Neural cell (in vitro differentiated cells): ENCODE data around the gene IFI16. TPM values are rescaled to one million over a fixed set of nuclear protein-coding genes. Genes with fewer than 3 reads are reported as not detected.

Source experiments
- H2AFZ ChIP-seq: fragments of 200-600, 300-800 bp; sonication (generic), shearing (Covaris generic); 2 replicates; pipeline ENCODE4 v1.6.0; 2014; ENCODE audit warnings: low read depth, mild to moderate bottlenecking, antibody characterized with exemption, low read length, moderate library complexity
- H3F3A ChIP-seq: fragments of 200-600 bp; shearing (Covaris generic); 2 replicates; pipeline ENCODE4 v1.6.1; 2016; ENCODE audit warnings: mild to moderate bottlenecking, moderate library complexity, mixed read lengths, antibody characterized with exemption, low read length; ENCODE audit not compliant: insufficient read depth, poor library complexity, severe bottlenecking
- H3K27ac ChIP-seq: fragments of 200-600, 300-800 bp; sonication (generic), shearing (Covaris generic); 2 replicates; pipeline ENCODE4 v1.5.1; 2014; ENCODE audit warnings: mild to moderate bottlenecking, low read length, moderate library complexity
- H3K27me3 ChIP-seq: fragments of 300-800, 200-600 bp; sonication (generic), shearing (Covaris generic); 2 replicates; pipeline ENCODE4 v1.6.0; 2014; ENCODE audit warnings: mild to moderate bottlenecking, low read depth, low read length, moderate library complexity; ENCODE audit not compliant: insufficient read depth
- H3K36me3 ChIP-seq: fragments of 300-800, 200-600 bp; sonication (generic), shearing (Covaris generic); 2 replicates; pipeline ENCODE4 v1.5.1; 2014; ENCODE audit warnings: mild to moderate bottlenecking, antibody characterized with exemption, low read length, moderate library complexity; ENCODE audit not compliant: insufficient read depth
- H3K4me2 ChIP-seq: fragments of 300-800, 200-600 bp; sonication (generic), shearing (Covaris generic); 2 replicates; pipeline ENCODE4 v1.6.0; 2014; ENCODE audit warnings: mild to moderate bottlenecking, low read length
- H3K4me3 ChIP-seq: fragments of 300-800, 200-600 bp; sonication (generic), shearing (Covaris generic); 2 replicates; pipeline ENCODE4 v1.5.1; 2014; ENCODE audit warnings: mild to moderate bottlenecking, low read length, moderate library complexity
- H3K79me2 ChIP-seq: fragments of 200-600 bp; shearing (Covaris generic); replicated peaks from 2 replicates; pipeline ENCODE4 v1.6.0; 2014; ENCODE audit warnings: mild to moderate bottlenecking, low read length, moderate library complexity; ENCODE audit not compliant: insufficient read depth
- H3K9ac ChIP-seq: fragments of 300-800, 200-600 bp; sonication (generic), shearing (Covaris generic); 2 replicates; pipeline ENCODE4 v1.6.1; 2016; ENCODE audit warnings: mild to moderate bottlenecking, low read length, mixed read lengths
- H3K9me2 ChIP-seq: fragments of 200-600 bp; shearing (Covaris generic); 2 replicates; pipeline ENCODE4 v1.6.1; 2016; ENCODE audit warnings: mild to moderate bottlenecking, low read length, mixed read lengths; ENCODE audit not compliant: insufficient read depth
- H3K9me3 ChIP-seq: fragments of 200-600, 300-800 bp; sonication (generic), shearing (Covaris generic); 2 replicates; pipeline ENCODE4 v1.6.1; 2016; ENCODE audit warnings: mild to moderate bottlenecking, mixed run types, low read length, moderate library complexity, mixed read lengths
- H4K20me1 ChIP-seq: fragments of 200-600 bp; shearing (Covaris generic); 2 replicates; pipeline ENCODE4 v1.6.1; 2016; ENCODE audit warnings: mild to moderate bottlenecking, mixed run types; ENCODE audit not compliant: insufficient read depth
- CTCF ChIP-seq: fragments of 450-650 bp; IDR thresholded peaks from 2 replicates; pipeline ENCODE4 v1.5.1; 2014; ENCODE audit warnings: antibody characterized with exemption, mild to moderate bottlenecking, moderate library complexity; ENCODE audit not compliant: poor library complexity, severe bottlenecking
- EP300 ChIP-seq: fragments of 450-650 bp; conservative IDR thresholded peaks from 2 replicates; pipeline ENCODE4 v1.6.1; 2014; ENCODE audit warnings: antibody characterized with exemption, mild to moderate bottlenecking, moderate library complexity; ENCODE audit not compliant: poor library complexity, severe bottlenecking
- EZH2 ChIP-seq: fragments of 200-600, 300-800 bp; shearing (Covaris generic), sonication (generic); IDR thresholded peaks from 2 replicates; pipeline ENCODE4 v1.6.1; 2014; ENCODE audit warnings: antibody characterized with exemption, low read length, borderline replicate concordance, mild to moderate bottlenecking; ENCODE audit not compliant: insufficient read depth, poor library complexity, severe bottlenecking
- MXI1 ChIP-seq: fragments of 450-650 bp; conservative IDR thresholded peaks from 2 replicates; pipeline ENCODE4 v1.6.1; 2014; ENCODE audit warnings: antibody characterized with exemption, mild to moderate bottlenecking; ENCODE audit not compliant: poor library complexity, severe bottlenecking
- POLR2AphosphoS5 ChIP-seq: IDR thresholded peaks from 2 replicates; pipeline ENCODE4 v1.6.1; 2012
- RAD21 ChIP-seq: fragments of 450-650 bp; conservative IDR thresholded peaks from 2 replicates; pipeline ENCODE4 v1.6.1; 2014; ENCODE audit warnings: antibody characterized with exemption, mild to moderate bottlenecking, moderate library complexity
- REST ChIP-seq: IDR thresholded peaks from 2 replicates; pipeline ENCODE4 v1.6.1; 2012; ENCODE audit warnings: borderline replicate concordance
- SMC3 ChIP-seq: fragments of 450-650 bp; conservative IDR thresholded peaks from 2 replicates; pipeline ENCODE4 v1.6.1; 2014; ENCODE audit warnings: antibody characterized with exemption, mild to moderate bottlenecking, moderate library complexity; ENCODE audit not compliant: poor library complexity
- TAF1 ChIP-seq: IDR thresholded peaks from 2 replicates; pipeline ENCODE4 v1.6.1; 2012; ENCODE audit warnings: low read depth
- polyA plus RNA-seq: library from polyadenylated mRNA; depleted of rRNA; stranded (reverse); fragments of >200 nt; gene quantifications from 2 replicates; pipeline ENCODE4 v1.2.3, GENCODE V29; 2014

The IFI16 gene
- polyA plus RNA-seq, 1 donor from 2014 or later = not detected

GRCh38 chr1:159058751-159059150 is 49.0 kb downstream of the IFI16 start:
- no peaks in the 10 kb centered on the region for H3K9me3 ChIP-seq
- no peaks in the 10 kb centered on the region for H3K36me3 ChIP-seq
- no peaks in the 10 kb centered on the region for H4K20me1 ChIP-seq
- no peaks in the 10 kb centered on the region for H3F3A ChIP-seq
- H3K9me2 ChIP-seq = no peaks in the 10 kb centered on the region
- H3K9ac ChIP-seq = no peak overlapping the region
- H3K4me3 ChIP-seq = no peak overlapping the region
- H3K79me2 ChIP-seq = no peaks in the 10 kb centered on the region
- H2AFZ ChIP-seq = no peak overlapping the region
- no peak overlapping the region for H3K4me2 ChIP-seq
- H3K27ac ChIP-seq = no peak overlapping the region
- TF ChIP-seq MXI1 (no peak), SMC3 (no peak), CTCF (no peak), RAD21 (no peak), EP300 (no peak), TAF1 (no peak), EZH2 (no peak), POLR2AphosphoS5 (no peak), REST (no peak)
- no peaks in the 10 kb centered on the region for H3K27me3 ChIP-seq

- Histone ChIP-seq H3K27me3 (no peaks in the 10 kb centered on the region), H3K79me2 (no peaks in the 10 kb centered on the region), H3K9ac (no peak overlapping the region), H3K36me3 (no peaks in the 10 kb centered on the region), H3F3A (no peaks in the 10 kb centered on the region), H3K27ac (no peak overlapping the region), H3K4me3 (no peak overlapping the region), H3K9me2 (no peaks in the 10 kb centered on the region), H3K4me2 (no peak overlapping the region), H4K20me1 (no peaks in the 10 kb centered on the region), H2AFZ (no peak overlapping the region), H3K9me3 (no peaks in the 10 kb centered on the region)
- TF ChIP-seq EP300 = no peak
- TF ChIP-seq CTCF = no peak
- TF ChIP-seq POLR2AphosphoS5 = no peak
- no peak for TF ChIP-seq REST
- no peak for TF ChIP-seq RAD21
- no peak for TF ChIP-seq SMC3
Observed at GRCh38 chr1:159065106-159065505, 55.4 kb downstream of the IFI16 start.
